C4-2B (cell line): ENCODE data around the gene MYLIP.

ENCODE experiments used
- CTCF ChIP-seq: fragments of 450-650 bp; conservative IDR thresholded peaks from 2 replicates; pipeline ENCODE4 v1.5.1; 2017; ENCODE audit warnings: mild to moderate bottlenecking
- ZFX ChIP-seq: fragments of 450-650 bp; IDR thresholded peaks from 2 replicates; pipeline ENCODE4 v1.6.1; 2017

- no peak for TF ChIP-seq CTCF
- no peak for TF ChIP-seq ZFX
Measured at GRCh38 chr6:16173167-16173940, 44.5 kb downstream of the MYLIP start.
